ENCODE data around the gene DLG5.

GRCh38 chr10:77862595-77862994 is 64.0 kb downstream of the DLG5 start:
- no peak for TF ChIP-seq TCF7 (IDR thresholded peaks at IDR 0.05; ENCODE audit: borderline replicate concordance)
- TF ChIP-seq SIX5 (IDR thresholded peaks at IDR 0.05; ENCODE audit: low read depth, low read length, severe bottlenecking) = no peak
- TF ChIP-seq EP300 (IDR thresholded peaks at IDR 0.05; ENCODE audit: borderline replicate concordance in 1 of 2, control insufficient read depth in 1 of 2, low read depth in 2 of 2, low read length in 2 of 2) = no peak
- TF ChIP-seq, protein P1, sequence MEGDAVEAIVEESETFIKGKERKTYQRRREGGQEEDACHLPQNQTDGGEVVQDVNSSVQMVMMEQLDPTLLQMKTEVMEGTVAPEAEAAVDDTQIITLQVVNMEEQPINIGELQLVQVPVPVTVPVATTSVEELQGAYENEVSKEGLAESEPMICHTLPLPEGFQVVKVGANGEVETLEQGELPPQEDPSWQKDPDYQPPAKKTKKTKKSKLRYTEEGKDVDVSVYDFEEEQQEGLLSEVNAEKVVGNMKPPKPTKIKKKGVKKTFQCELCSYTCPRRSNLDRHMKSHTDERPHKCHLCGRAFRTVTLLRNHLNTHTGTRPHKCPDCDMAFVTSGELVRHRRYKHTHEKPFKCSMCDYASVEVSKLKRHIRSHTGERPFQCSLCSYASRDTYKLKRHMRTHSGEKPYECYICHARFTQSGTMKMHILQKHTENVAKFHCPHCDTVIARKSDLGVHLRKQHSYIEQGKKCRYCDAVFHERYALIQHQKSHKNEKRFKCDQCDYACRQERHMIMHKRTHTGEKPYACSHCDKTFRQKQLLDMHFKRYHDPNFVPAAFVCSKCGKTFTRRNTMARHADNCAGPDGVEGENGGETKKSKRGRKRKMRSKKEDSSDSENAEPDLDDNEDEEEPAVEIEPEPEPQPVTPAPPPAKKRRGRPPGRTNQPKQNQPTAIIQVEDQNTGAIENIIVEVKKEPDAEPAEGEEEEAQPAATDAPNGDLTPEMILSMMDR (IDR thresholded peaks at IDR 0.05 in 2 of 3, conservative IDR thresholded peaks at IDR 0.05 in 1 of 3; ENCODE audit: control insufficient read depth in 2 of 3, extremely low read depth in 1 of 3, insufficient read depth in 1 of 3, low read depth in 3 of 3, low read length in 3 of 3) = no peak
- TF ChIP-seq NFYB (IDR thresholded peaks at IDR 0.05; ENCODE audit: insufficient read depth, low read depth, low read length) = no peak
- TF ChIP-seq NR2C2 (IDR thresholded peaks at IDR 0.05; ENCODE audit: borderline replicate concordance, control insufficient read depth, insufficient read length, low read depth) = no peak
- TF ChIP-seq POLR2AphosphoS5 (IDR thresholded peaks at IDR 0.05; ENCODE audit: low read length) = no peak
- TF ChIP-seq HCFC1 (IDR thresholded peaks at IDR 0.05; ENCODE audit: low read length) = no peak
- TF ChIP-seq ZNF274 (IDR thresholded peaks at IDR 0.05; ENCODE audit: insufficient read depth, insufficient read length) = no peak
- TF ChIP-seq NFXL1 (IDR thresholded peaks at IDR 0.05; ENCODE audit: borderline replicate concordance) = no peak
- TF ChIP-seq SP1 (IDR thresholded peaks at IDR 0.05; ENCODE audit: low read depth, low read length) = no peak
- no peak for TF ChIP-seq DPF2 (IDR thresholded peaks at IDR 0.05)
- TF ChIP-seq SUZ12 (IDR thresholded peaks at IDR 0.05; ENCODE audit: unreplicated experiment) = no peak
